Fibroblast of upper back skin (primary cell): Measurements from ENCODE around the gene GPR152.

Source experiments
- DNase-seq: peaks from one replicate; pipeline ENCODE4 v3.0.0-alpha.2; 2013

Gene GPR152

GRCh38 chr11:67463680-67464410 is 11.3 kb upstream of the GPR152 start:
- DNase-seq, result no peak

DNA sequence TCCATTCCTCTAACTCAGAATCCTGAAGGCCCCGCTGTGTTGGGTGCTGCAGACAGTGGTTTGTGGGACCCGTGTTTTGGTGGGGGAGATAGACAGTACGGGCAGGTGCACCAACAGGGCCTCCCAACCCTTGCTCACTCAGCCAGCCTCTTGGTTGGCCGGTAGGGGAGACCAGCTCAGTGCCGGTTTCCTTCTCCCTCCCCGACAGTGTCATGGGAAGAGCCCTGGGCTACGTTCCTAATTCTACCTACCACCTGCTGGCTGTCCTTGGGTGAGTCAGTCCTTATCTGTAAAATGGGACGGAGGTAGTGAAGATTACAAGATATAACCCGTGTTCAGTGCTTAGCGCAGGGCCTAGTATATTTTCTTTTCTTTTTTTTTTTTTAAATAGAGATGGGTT is 10.7 kb upstream of the GPR152 start:
- no peak for DNase-seq

GRCh38 chr11:67458266-67458665 is 5.7 kb upstream of the GPR152 start:
- DNase-seq, result no peak

DNA sequence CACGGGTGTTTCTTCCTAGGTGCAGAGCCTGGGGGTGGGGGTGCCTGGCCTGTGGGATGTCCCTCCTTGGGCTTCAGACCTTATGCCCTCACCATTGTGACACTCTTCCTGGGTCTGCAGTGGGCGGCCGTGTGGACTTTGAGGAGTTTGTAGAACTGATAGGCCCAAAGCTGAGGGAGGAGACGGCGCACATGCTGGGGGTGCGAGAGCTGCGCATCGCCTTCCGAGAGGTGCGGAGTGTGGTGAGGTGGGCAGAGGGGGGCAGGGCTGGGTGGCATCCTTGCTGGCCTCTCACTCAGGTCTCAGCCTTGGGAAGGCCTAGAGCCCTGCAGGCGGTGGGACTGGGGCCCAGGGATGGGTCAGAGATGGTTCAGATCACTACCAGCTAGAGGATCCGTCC is 4.9 kb upstream of the GPR152 start:
- no peak for DNase-seq

- no peak for DNase-seq
Observed at GRCh38 chr11:67456068-67456705, 3.7 kb upstream of the GPR152 start.

DNA sequence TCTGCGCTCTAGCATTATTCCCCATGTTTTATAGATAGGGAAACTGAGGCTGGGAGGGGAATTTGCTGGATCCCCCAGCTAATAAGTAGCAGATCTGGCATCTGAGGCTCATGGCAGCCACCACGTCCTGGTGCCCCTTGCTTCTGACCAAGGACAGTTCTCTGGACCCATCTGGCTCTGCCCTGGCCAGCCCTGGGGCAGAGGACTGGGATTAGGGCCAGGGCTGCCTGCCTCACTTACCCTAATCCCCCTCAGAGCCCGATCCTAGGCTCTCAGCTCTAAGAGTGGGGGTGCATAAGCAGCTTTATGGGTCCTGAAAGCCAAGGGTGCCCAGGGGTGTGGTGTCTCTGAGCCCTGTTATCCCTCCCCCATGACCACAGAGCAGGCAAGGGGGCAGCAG is 2.5 kb upstream of the GPR152 start, which contains the start of gene CABP4:
TSS of gene CABP4 (plus strand) at position 301 of the 400 bp plus-strand sequence. CDS start at position 371, 70 bp downstream.
- DNase-seq, result no peak

GRCh38 chr11:67453816-67454732 is 1.5 kb upstream of the GPR152 start:
- DNase-seq, result no peak

DNA sequence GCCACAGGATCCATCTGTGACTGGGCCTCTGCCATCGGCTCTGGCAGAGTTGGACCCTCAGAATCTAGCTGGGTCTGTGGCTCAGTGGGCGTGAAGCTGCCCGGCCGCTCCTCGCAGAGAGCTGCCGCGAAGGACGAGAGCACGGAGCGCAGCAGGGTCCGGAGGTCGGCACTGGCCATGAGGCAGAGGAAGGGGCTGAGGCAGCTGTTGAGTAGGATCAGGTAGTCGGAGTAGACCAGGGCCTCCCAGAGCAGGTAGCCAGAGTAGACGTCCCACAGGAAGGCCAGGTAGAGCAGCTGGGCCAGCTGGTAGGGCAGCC is 912 bp downstream of the GPR152 start:
- no peak for DNase-seq

GRCh38 chr11:67450796-67451657 is 1.5 kb downstream of the GPR152 start:
- no peak for DNase-seq

GRCh38 chr11:67449116-67449844 is 3.2 kb downstream of the GPR152 start:
- no peak for DNase-seq

DNA sequence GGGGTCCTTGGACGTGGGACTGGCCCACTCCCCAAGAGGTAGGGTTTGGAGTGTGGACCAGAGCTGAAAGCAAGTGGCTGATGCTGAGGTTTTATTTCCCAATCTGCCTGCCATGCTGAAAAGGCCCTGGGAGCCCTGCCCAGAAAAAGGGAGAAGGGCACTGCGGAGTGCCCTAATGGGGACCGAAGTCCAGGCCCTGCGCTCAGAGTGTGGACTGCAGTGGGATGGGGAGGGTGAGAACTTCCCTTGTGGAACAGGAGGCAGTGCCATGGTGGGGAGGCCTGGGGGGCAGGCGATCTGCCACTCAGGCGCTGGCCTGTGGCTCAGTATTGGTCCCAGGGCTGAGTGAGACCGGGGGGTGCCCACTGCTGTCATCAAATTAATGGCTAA is 4.3 kb downstream of the GPR152 start:
- no peak for DNase-seq

- no peak for DNase-seq
Observed at GRCh38 chr11:67445515-67445914, 7.0 kb downstream of the GPR152 start.

GRCh38 chr11:67442504-67443404 is 9.8 kb downstream of the GPR152 start:
- no peak for DNase-seq

GRCh38 chr11:67441731-67442351 is 10.7 kb downstream of the GPR152 start:
- DNase-seq, result no peak

DNA sequence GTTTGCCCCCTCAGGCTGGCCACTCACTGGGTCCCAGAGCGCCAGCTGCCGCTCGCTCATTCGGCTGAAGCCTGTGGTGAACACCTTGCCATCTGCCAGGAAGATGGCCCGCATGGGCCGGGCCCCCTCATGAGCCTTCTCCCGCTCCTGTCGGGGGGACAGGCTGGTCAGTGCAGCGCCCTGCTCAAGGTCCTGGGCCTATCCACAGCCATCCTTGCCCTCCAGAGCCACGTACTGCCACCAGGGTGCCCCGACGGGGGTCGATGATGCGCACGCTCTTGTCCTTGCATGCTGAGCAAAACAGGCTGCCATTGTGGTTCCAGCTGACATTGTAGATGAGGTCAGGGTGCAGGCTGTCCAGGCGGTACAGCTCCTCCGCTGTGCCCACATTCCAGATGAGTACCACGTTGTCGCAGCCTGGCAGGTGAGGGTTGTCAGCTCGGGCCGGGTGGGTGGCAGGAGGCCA is 11.4 kb downstream of the GPR152 start:
- no peak for DNase-seq

DNA sequence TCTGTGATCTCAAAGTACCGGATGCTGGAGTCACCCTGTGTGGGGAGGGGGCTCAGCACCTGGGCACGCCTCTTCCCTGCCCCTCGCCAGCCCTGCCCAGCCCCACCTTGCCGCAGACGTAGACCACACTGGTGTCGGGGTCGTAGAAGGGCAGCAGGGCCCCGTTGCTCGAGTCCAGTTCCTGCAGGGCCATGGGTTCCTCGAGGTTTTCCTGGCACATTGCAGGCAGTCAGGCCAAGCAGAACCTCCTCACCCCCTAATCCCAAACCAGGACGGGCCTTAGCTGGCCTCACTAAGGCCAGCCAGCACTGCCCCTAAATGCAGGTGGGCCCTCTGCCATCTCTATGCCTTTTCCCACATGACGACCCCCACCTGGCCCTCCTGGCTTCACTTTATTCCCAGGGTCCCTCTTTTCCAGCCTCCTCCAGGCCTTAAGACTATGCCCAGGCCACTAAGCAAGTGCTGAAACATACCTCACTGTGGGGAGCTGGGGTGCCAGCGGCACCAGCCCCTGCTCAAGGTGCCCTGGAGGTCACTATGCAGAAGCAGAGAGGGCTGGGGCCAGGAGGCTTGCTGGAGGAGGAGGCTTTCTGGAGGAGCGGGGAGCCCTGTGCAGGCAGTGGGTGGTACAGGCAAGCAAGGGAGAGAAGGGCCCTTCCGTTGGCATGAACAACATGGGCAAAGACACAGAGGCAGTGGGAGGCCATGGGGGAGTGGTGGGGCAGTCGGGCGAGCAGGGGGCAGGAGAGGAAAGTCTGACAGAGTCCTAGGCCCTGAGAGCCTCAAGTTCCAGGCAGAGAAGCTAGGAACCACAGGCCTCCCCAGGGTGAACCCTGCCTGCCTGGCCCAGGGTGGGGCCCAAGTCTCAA is 12.1 kb downstream of the GPR152 start:
- DNase-seq, result no peak

DNA sequence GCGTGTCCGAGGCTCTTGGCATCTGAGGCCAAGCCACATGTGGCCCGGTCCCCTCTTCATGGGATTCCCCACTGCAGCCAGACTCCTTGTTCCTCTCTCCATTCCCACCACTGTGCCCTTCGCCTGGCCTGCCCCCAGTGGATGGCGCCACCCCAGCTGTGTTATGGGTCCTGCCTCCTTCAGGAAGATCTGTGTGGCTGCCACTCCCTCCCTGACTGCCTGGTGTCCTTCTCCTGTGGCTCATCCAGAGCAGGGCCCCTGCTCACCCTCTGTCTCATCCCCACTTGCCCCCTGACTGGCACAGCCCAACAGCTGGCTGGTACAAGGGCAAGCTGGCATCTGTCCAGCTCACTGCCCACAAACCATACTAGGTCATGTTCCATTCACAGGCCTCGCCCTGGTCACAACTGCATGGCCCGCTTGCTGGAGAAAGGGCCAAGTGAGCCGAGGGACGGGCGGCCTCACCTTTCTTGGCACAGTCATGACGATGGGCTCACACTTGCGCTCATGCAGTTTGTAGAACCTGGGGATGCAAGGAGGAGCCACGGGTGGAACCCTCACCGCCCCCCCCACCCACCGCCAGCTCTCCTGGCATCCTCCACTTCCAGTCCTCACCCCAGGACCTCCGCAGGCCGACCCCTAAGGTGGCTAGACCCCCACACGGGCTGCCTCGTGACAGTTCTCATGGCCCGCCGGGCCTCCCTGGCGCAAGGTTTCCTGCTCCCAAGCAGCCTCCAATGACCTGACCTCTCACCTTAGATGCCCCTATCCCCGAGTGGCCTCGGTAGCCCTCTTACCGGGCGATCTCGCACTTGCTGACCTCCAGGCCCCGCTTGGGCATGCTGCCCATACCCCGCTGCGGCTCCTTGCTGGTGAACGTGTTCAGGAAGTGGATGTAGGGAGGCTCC is 13.0 kb downstream of the GPR152 start:
- DNase-seq, result no peak
